Transverse colon (tissue), 4 donors: ENCODE data around the gene CXCR4. TPM values are rescaled to one million over a fixed set of nuclear protein-coding genes. Genes with fewer than 3 reads are reported as not detected.
A peak's percentile ranks its signal among the peaks of the same experiment; 100 is the strongest.

Experiments
- DNase-seq: peaks from one replicate; pipeline ENCODE4 v3.0.0-alpha.2; 2019
- H3K27ac ChIP-seq, 4 donors: fragments of 200-600 bp; sonication (generic); 2 replicates each; pipeline ENCODE4 v1.5.1; 2016 to 2018; ENCODE audit warnings: inconsistent platforms in 4 of 4
- H3K27me3 ChIP-seq: fragments of 200-600 bp; sonication (generic); 2 replicates; pipeline ENCODE4 v1.5.1; 2017; ENCODE audit warnings: inconsistent platforms
- H3K36me3 ChIP-seq, 4 donors: fragments of 200-600 bp; sonication (generic); 2 replicates each; pipeline ENCODE4 v1.5.1; 2017 to 2019; ENCODE audit warnings: inconsistent platforms in 4 of 4
- H3K4me1 ChIP-seq, 4 donors: fragments of 200-600 bp; sonication (generic); 2 replicates each; pipeline ENCODE4 v1.5.1; 2017 to 2020; ENCODE audit warnings: inconsistent platforms in 4 of 4
- H3K4me3 ChIP-seq, 4 donors: fragments of 200-600 bp; sonication (generic); 1 replicate in 1 of 4; 2 replicates in 3 of 4; pipeline versions ENCODE4 v1.5.1 to v1.6.1; 2017 to 2019; ENCODE audit warnings: inconsistent platforms in 4 of 4
- H3K9me3 ChIP-seq, 2 donors: fragments of 200-600 bp; sonication (generic); 2 replicates each; pipeline ENCODE4 v1.5.1; 2017 to 2019; ENCODE audit warnings: inconsistent platforms in 2 of 2
- CTCF ChIP-seq, 5 experiments: fragments of 200-600 bp in 3 of 5; fragments of 450-650 bp in 2 of 5; sonication (generic) in 3 of 5; IDR thresholded peaks; 1 replicate in 2 of 5; 2 replicates in 3 of 5; pipeline ENCODE4 v1.5.1; 2016 to 2017; ENCODE audit warnings: antibody characterized with exemption in 5 of 5, inconsistent platforms in 3 of 5, mild to moderate bottlenecking in 2 of 5, moderate library complexity in 1 of 5
- EP300 ChIP-seq: sonication (generic); formaldehyde crosslinking; IDR thresholded peaks from one replicate; pipeline ENCODE4 v1.6.1; 2017; ENCODE audit warnings: antibody characterized with exemption, low read depth
- POLR2A ChIP-seq: fragments of 450-650 bp; IDR thresholded peaks from one replicate; pipeline ENCODE4 v1.6.1; 2016; ENCODE audit warnings: antibody characterized with exemption, mild to moderate bottlenecking, moderate library complexity
- POLR2AphosphoS5 ChIP-seq, 3 donors: sonication (generic); formaldehyde crosslinking; IDR thresholded peaks; one replicate each; pipeline ENCODE4 v1.6.1; 2016; ENCODE audit warnings: antibody characterized with exemption in 3 of 3
- WGBS, 2 donors: methylation state at CpG; one replicate each; pipeline ENCODE4 v1.1.5; 2018; ENCODE audit warnings: low coverage in 1 of 2; 5-methylcytosine and 5-hydroxymethylcytosine counted together
- in situ Hi-C, 4 donors: fragments of 200-750 bp; cut with MboI; loops; one replicate each; pipeline versions ENCODE4 v1.15.0 to v1.15.1; 2017; ENCODE audit warnings: low sequenced_read_pairs in 3 of 4, low pct_ligation_motif_present in 1 of 4, low pct_unique_long_range_greater_than_20kb in 1 of 4
- intact Hi-C: fragments of 100-400 bp; cut with DNase I; formaldehyde crosslinking; loops from one replicate; pipeline ENCODE4 v1.15.1; 2023; ENCODE audit warnings: low total_unique reads
- total RNA-seq, 4 donors: library from RNA; depleted of rRNA; stranded (reverse); fragments of >200 nt; gene quantifications; one replicate each; pipeline ENCODE4 v1.1.0, GENCODE V29; 2016

CXCR4 gene
- total RNA-seq, 4 donors from 2014 or later, result 9.6 to 62.7 (median 27.0) TPM

- Histone ChIP-seq H3K9me3 (no peaks in the 10 kb centered on the region), H3K4me3 (no peak overlapping the region), H3K27ac (no peak overlapping the region), H3K4me1 (peaks cover 6 to 46% (median 19%) of the 10 kb centered on the region in 4 donors), H3K27me3 (peaks cover 66% of the 10 kb centered on the region), H3K36me3 (no peaks in the 10 kb centered on the region)
- in situ Hi-C loops, result no loop called here
- DNase-seq, result no peak
- TF ChIP-seq POLR2A (no peak), EP300 (no peak), CTCF (IDR thresholded peaks at IDR 0.05) (no peak), POLR2AphosphoS5 (IDR thresholded peaks at IDR 0.05) (no peak)
- WGBS, 2 donors, result 82% methylated on average over 3 of the region's 3 CpGs; no CpG with 5 or more reads in 1 of the 2 donors
- intact Hi-C loops, result no loop called here
Measured at GRCh38 chr2:136121204-136121910, 3.4 kb upstream of the CXCR4 start.

GRCh38 chr2:136119717-136120675, 2.0 kb upstream of the CXCR4 start:
- Histone ChIP-seq H3K4me1 (peaks cover 8 to 42% (median 23%) of the 10 kb centered on the region in 4 donors), H3K4me3 (peak overlapping the region in 3 of 4 donors; percentile 30 to 62 (median 39)), H3K27me3 (peaks cover 80% of the 10 kb centered on the region), H3K9me3 (no peaks in the 10 kb centered on the region), H3K27ac (peak overlapping the region in 1 of 4 donors; percentile 60), H3K36me3 (peaks cover 0 to 1% (median 0%) of the 10 kb centered on the region in 4 donors)
- TF ChIP-seq EP300, result no peak
- no peak for TF ChIP-seq POLR2A
- TF ChIP-seq POLR2AphosphoS5 (IDR thresholded peaks at IDR 0.05), result no peak
- no peak for TF ChIP-seq CTCF (IDR thresholded peaks at IDR 0.05)
- 48 to 54% methylated on average over 13 to 16 of the region's 16 CpGs for WGBS, 2 donors
- in situ Hi-C loops, result no loop called here
- intact Hi-C loops, result no loop called here
- no peak for DNase-seq

- Histone ChIP-seq H3K27ac (peak overlapping the region; percentile 55 to 84 (median 75)), H3K9me3 (no peaks in the 10 kb centered on the region), H3K27me3 (peaks cover 89% of the 10 kb centered on the region), H3K36me3 (peaks cover 0 to 7% (median 0%) of the 10 kb centered on the region in 4 donors), H3K4me3 (peak overlapping the region; percentile 7 to 62 (median 34)), H3K4me1 (peaks cover 8 to 42% (median 23%) of the 10 kb centered on the region in 4 donors)
- in situ Hi-C loops (no loop called here), intact Hi-C loops (no loop called here)
- 0 to 2% methylated on average over 2 to 31 of the region's 52 CpGs for WGBS, 2 donors
- TF ChIP-seq EP300 (no peak), POLR2A (peak; percentile 58), POLR2AphosphoS5 (IDR thresholded peaks at IDR 0.05) (peak in 2 of 3 donors; percentile 20 to 35)
- DNase-seq, result peak; percentile 82
Measured at GRCh38 chr2:136118819-136119716, 1.1 kb upstream of the CXCR4 start.

- peak overlapping the region; percentile 30 to 62 (median 34) for H3K4me3 ChIP-seq
- peak; percentile 35 for DNase-seq
- H3K4me1 ChIP-seq, result peaks cover 8 to 42% (median 23%) of the 10 kb centered on the region in 4 donors
- TF ChIP-seq POLR2A, result no peak
- TF ChIP-seq CTCF (IDR thresholded peaks at IDR 0.05), result no peak
- no peak for TF ChIP-seq EP300
- peak overlapping the region; percentile 42 to 84 (median 75) for H3K27ac ChIP-seq
- in situ Hi-C loops, result no loop called here
- 0% methylated on average over 31 of the region's 35 CpGs; no CpG with 5 or more reads in 1 of the 2 donors for WGBS, 2 donors
- no peaks in the 10 kb centered on the region for H3K9me3 ChIP-seq
- intact Hi-C loops, result no loop called here
- H3K36me3 ChIP-seq, result peaks cover 0 to 7% (median 0%) of the 10 kb centered on the region in 4 donors
- H3K27me3 ChIP-seq, result peaks cover 86% of the 10 kb centered on the region
Measured at GRCh38 chr2:136117391-136117841, 533 bp downstream of the CXCR4 start.
